KG1 (cell line): Measurements from ENCODE around the gene ORM1.
A peak's percentile ranks its signal among the peaks of the same experiment; 100 is the strongest.

Experiments
- DNase-seq: peaks from one replicate; lab custom pipeline; 2025; lab: John Stamatoyannopoulos, UW

Gene ORM1

GRCh38 chr9:114287763-114288192 lies 35.1 kb upstream of the ORM1 start:
- DNase-seq, result no peak

GRCh38 chr9:114288193-114289091 lies 34.5 kb upstream of the ORM1 start:
- DNase-seq, result no peak

- no peak for DNase-seq
Measured at GRCh38 chr9:114289106-114289505, 33.8 kb upstream of the ORM1 start.

- no peak for DNase-seq
Measured at GRCh38 chr9:114289571-114290481, 33.1 kb upstream of the ORM1 start.

- DNase-seq, result no peak
Measured at GRCh38 chr9:114290561-114290986, 32.3 kb upstream of the ORM1 start.

- DNase-seq, result peak; percentile 30
Measured at GRCh38 chr9:114291064-114291474, 31.8 kb upstream of the ORM1 start.

GRCh38 chr9:114291886-114292590 lies 30.9 kb upstream of the ORM1 start:
- DNase-seq, result no peak

GRCh38 chr9:114294664-114295063 lies 28.2 kb upstream of the ORM1 start:
- DNase-seq, result no peak

- DNase-seq, result no peak
Measured at GRCh38 chr9:114296338-114296737, 26.6 kb upstream of the ORM1 start.

- DNase-seq, result no peak
Measured at GRCh38 chr9:114299286-114300152, 23.4 kb upstream of the ORM1 start.

- DNase-seq, result no peak
Measured at GRCh38 chr9:114300153-114300845, 22.6 kb upstream of the ORM1 start.

GRCh38 chr9:114300846-114301797 lies 21.8 kb upstream of the ORM1 start:
- DNase-seq, result no peak

- DNase-seq, result no peak
Measured at GRCh38 chr9:114301798-114302565, 20.9 kb upstream of the ORM1 start.

GRCh38 chr9:114302727-114303126 lies 20.2 kb upstream of the ORM1 start:
- no peak for DNase-seq

GRCh38 chr9:114303571-114303970 lies 19.3 kb upstream of the ORM1 start:
- no peak for DNase-seq

GRCh38 chr9:114303977-114304376 lies 18.9 kb upstream of the ORM1 start:
- no peak for DNase-seq

- DNase-seq, result no peak
Measured at GRCh38 chr9:114304416-114305188, 18.3 kb upstream of the ORM1 start.

- DNase-seq, result no peak
Measured at GRCh38 chr9:114307899-114308267, 15.0 kb upstream of the ORM1 start.
